ENCODE data around the gene TEPSIN.

DNA sequence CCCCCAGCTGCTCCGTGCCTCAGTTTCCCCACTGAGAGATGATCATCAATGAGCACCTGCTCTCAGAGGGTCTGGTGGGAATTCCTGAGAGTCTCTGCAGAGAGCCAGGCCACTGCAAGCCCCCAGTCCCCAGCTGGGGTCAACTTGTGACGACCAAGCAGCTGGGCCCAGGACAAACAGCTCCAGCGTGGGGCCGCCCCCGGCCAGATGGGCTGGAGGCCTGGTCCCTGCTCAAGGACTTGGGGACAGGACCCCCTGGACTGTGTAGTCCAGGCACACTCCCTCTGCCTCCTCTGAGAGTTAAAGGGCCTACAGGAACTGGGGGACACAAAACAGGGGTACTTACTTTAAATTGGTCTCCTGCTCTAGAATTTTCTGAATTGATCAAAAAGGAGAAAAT lies 56.3 kb downstream of the TEPSIN start:
- TF ChIP-seq, protein P1, sequence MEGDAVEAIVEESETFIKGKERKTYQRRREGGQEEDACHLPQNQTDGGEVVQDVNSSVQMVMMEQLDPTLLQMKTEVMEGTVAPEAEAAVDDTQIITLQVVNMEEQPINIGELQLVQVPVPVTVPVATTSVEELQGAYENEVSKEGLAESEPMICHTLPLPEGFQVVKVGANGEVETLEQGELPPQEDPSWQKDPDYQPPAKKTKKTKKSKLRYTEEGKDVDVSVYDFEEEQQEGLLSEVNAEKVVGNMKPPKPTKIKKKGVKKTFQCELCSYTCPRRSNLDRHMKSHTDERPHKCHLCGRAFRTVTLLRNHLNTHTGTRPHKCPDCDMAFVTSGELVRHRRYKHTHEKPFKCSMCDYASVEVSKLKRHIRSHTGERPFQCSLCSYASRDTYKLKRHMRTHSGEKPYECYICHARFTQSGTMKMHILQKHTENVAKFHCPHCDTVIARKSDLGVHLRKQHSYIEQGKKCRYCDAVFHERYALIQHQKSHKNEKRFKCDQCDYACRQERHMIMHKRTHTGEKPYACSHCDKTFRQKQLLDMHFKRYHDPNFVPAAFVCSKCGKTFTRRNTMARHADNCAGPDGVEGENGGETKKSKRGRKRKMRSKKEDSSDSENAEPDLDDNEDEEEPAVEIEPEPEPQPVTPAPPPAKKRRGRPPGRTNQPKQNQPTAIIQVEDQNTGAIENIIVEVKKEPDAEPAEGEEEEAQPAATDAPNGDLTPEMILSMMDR (IDR thresholded peaks at IDR 0.05; ENCODE audit: low read depth, low read length, missing input control) = no peak
- TF ChIP-seq GABPA (IDR thresholded peaks at IDR 0.05 in 1 of 2, conservative IDR thresholded peaks at IDR 0.05 in 1 of 2) (no peak), YY1 (IDR thresholded peaks at IDR 0.05) (no peak), FOXA1 (IDR thresholded peaks at IDR 0.05) (no peak), HNF4G (IDR thresholded peaks at IDR 0.05) (no peak), EGR1 (IDR thresholded peaks at IDR 0.05; ENCODE audit: low read depth in 2 of 2) (no peak), RAD21 (IDR thresholded peaks at IDR 0.05) (no peak)
- TF ChIP-seq, protein P2, sequence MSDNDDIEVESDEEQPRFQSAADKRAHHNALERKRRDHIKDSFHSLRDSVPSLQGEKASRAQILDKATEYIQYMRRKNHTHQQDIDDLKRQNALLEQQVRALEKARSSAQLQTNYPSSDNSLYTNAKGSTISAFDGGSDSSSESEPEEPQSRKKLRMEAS (IDR thresholded peaks at IDR 0.05) = no peak
- TF ChIP-seq, protein P3, sequence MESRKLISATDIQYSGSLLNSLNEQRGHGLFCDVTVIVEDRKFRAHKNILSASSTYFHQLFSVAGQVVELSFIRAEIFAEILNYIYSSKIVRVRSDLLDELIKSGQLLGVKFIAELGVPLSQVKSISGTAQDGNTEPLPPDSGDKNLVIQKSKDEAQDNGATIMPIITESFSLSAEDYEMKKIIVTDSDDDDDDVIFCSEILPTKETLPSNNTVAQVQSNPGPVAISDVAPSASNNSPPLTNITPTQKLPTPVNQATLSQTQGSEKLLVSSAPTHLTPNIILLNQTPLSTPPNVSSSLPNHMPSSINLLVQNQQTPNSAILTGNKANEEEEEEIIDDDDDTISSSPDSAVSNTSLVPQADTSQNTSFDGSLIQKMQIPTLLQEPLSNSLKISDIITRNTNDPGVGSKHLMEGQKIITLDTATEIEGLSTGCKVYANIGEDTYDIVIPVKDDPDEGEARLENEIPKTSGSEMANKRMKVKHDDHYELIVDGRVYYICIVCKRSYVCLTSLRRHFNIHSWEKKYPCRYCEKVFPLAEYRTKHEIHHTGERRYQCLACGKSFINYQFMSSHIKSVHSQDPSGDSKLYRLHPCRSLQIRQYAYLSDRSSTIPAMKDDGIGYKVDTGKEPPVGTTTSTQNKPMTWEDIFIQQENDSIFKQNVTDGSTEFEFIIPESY (IDR thresholded peaks at IDR 0.05) = no peak
- TF ChIP-seq, protein P4, sequence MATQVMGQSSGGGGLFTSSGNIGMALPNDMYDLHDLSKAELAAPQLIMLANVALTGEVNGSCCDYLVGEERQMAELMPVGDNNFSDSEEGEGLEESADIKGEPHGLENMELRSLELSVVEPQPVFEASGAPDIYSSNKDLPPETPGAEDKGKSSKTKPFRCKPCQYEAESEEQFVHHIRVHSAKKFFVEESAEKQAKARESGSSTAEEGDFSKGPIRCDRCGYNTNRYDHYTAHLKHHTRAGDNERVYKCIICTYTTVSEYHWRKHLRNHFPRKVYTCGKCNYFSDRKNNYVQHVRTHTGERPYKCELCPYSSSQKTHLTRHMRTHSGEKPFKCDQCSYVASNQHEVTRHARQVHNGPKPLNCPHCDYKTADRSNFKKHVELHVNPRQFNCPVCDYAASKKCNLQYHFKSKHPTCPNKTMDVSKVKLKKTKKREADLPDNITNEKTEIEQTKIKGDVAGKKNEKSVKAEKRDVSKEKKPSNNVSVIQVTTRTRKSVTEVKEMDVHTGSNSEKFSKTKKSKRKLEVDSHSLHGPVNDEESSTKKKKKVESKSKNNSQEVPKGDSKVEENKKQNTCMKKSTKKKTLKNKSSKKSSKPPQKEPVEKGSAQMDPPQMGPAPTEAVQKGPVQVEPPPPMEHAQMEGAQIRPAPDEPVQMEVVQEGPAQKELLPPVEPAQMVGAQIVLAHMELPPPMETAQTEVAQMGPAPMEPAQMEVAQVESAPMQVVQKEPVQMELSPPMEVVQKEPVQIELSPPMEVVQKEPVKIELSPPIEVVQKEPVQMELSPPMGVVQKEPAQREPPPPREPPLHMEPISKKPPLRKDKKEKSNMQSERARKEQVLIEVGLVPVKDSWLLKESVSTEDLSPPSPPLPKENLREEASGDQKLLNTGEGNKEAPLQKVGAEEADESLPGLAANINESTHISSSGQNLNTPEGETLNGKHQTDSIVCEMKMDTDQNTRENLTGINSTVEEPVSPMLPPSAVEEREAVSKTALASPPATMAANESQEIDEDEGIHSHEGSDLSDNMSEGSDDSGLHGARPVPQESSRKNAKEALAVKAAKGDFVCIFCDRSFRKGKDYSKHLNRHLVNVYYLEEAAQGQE (IDR thresholded peaks at IDR 0.05) = no peak
